HG03342 (cell line): ENCODE data around the gene DNAJC16.

Experiments
- ATAC-seq: cut with Tn5 transposase; IDR thresholded peaks from one replicate; pipeline ENCODE4 v1.9.1; 2021; ENCODE audit warnings: mild to moderate bottlenecking, moderate library complexity; ENCODE audit not compliant: unreplicated experiment

Gene DNAJC16

GRCh38 chr1:15531682-15532081 is 5.0 kb downstream of the DNAJC16 start:
- ATAC-seq, result no peak

GRCh38 chr1:15538771-15539170 is 12.1 kb downstream of the DNAJC16 start:
- ATAC-seq, result no peak

DNA sequence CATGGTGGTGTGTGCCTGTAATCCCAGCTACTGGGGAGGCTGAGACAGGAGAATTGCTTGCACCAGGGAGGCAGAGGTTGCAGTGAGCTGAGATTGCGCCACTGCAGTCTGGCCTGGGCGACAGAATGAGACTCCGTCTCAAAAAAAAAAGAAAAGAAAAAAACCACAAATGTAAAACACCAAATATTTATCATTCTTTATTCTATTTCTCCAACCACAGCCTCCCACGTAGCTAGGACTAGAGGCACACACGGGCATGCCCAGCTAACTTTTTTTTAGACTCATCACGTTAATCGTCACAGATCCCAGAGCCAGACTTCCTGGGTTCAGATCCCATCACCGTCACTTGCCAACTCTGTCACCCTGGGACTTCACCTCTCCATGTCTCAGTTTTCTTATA is 13.5 kb downstream of the DNAJC16 start:
- no peak for ATAC-seq

- ATAC-seq, result no peak
Observed at GRCh38 chr1:15541231-15541792, 14.7 kb downstream of the DNAJC16 start.

GRCh38 chr1:15542388-15543250 is 16.0 kb downstream of the DNAJC16 start:
- ATAC-seq, result no peak

DNA sequence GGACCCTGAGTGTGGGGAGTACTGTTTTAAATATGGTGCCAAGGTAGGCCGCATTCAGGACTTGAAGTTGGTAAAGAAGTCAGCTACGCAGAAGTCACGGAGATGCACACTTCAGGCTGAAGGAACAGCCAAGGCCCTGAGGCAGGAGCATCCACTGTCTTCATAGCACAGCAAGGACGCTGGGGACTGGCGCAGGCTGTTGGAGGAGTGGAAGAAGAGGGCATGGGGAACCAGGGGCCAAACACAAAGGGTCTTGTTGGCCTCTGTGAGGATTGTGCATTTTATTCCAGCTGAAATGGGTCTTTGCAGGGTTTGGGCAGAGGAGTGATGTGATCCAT is 16.6 kb downstream of the DNAJC16 start:
- no peak for ATAC-seq

DNA sequence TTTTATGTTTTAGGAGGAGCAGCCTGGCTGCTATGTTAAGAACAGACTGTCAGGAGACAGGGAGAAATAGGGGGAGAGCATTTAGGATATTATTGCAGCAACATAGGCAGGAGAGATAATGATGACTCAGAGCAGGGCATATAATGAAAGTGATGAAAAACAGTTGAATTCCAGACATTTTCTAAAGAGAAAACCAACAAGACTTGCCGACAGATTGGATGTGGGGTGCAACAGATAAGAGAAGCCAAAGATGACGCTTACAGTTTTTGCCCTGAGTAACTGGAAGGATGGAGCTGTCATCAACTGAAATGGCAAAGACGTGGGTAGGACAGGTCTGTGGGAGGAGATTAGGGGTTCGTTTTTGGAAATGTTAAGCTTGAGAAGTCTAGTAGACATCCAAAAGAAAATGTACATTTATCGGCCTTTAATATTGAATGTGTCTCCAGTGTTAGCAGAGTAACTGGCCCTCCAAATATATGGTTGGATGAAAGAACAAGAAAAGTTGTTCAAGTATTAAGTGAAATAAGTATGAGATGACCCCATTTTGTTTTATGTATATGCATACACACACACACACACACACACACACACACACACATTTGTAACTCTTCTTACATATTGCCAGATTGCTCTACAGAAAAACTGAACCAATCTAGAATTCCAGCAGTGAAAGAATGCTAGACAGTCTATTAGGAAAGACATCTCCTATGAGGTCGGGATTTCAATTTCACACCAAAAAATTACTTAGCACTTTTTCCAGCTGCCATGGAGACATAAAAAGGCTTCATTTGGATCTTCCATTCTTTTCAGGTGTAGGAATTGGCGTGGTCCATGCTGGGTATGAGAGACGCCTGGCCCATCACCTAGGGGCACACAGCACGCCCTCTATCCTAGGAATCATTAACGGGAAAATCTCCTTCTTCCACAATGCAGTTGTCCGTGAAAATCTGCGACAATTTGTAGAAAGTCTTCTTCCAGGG is 17.2 kb downstream of the DNAJC16 start:
- no peak for ATAC-seq

- no peak for ATAC-seq
Observed at GRCh38 chr1:15546641-15547040, 20.0 kb downstream of the DNAJC16 start.

DNA sequence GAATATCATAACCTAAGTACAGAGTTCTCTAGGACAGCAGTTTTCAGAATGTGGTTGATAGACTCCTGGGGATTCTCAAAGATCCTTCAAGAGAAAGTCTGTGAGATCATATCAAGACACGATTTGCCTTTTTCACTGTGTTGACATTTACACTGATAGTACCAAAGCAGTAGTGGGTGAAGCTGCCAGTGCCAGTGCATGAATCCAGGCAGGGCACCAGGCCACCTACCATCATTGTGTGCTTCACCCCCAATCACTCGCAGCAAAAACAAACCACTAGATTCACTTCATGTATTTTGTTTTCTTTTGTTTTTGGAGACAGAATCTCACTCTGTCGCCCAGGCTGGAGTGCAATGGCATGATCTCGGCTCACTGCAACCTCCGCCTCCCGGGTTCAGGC is 23.9 kb downstream of the DNAJC16 start:
- no peak for ATAC-seq

DNA sequence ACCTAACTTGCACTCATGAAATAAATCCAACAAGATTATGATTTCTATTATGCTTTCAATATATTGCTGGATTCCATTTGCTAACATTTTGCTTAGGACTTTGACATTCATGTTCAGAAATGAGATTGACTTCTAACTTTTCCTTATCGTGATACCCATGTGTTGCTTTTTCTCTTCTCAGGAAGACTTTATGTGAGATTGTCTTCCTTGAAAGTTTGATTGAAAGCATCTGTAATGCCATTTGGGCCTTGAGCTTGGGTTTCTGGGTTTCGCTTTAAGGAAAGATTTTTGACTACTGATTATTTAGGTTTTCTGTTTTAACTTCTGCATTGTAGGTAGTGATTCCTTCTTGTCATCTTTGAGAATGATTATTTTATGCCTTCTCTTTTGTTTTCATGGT is 30.4 kb downstream of the DNAJC16 start:
- ATAC-seq, result no peak

- no peak for ATAC-seq
Observed at GRCh38 chr1:15557594-15557993, 30.9 kb downstream of the DNAJC16 start.

GRCh38 chr1:15558516-15558915 is 31.9 kb downstream of the DNAJC16 start:
- ATAC-seq, result no peak

DNA sequence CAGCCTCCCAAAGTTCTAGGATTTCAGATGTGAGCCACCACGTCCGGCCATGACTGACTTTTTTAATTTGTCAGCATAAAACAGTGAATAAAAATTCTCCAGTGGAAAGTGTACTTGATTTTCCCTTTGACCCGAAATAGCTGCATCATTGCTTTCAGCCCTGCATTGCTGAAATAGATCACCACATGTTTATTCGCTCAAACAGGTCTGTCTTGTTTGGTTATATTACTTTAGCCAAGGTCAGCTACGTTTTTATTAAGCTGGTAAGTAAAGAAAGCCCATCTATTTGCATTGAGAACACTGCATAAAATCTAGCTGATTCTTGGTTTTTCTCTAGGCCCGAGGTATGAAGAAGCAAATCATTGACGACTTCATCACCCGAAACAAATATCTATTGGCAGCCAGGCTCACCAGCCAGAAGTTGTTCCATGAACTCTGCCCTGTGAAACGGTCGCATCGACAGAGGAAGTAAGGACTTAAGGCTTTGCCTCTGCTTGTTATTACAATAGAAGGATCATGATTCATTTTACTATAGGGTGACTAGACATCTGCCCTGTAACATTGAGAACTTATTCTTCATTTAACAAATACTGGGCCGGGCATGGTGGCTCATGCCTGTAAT is 32.7 kb downstream of the DNAJC16 start:
- ATAC-seq, result no peak

DNA sequence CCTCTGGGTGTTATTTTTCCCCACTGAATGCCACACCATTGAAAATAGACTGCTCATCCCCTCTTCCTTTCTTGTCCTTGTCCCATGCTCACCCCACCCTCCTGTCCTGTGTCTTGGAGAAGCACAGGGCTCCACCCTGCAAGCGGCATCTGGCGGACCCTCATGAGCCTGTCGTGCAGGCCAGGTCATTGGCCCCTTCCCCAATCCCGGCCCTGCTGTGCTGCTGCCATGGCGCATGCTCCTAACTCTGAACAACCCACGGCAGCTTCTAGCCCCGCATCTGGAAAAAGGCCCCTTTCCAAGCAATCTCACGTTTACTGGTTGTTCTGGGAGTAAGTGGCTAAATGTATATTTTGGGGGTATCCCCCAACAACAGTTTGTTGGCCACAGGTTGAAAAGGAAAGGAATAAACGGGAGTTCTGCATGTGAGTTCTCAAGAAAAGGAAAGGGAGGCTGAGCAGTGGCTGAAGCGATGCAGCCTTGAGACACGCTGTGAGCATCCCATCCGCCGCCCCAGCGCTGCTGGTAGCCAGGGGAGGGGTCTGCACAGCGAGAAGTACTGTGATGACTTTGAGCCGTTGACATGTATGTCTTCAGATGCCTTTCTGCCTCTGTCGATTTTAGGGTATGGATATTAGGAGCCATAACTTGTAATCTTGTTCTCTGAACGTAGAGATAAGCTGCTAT is 41.9 kb downstream of the DNAJC16 start:
- ATAC-seq, result no peak

GRCh38 chr1:15570861-15571260 is 44.2 kb downstream of the DNAJC16 start:
- ATAC-seq, result no peak

DNA sequence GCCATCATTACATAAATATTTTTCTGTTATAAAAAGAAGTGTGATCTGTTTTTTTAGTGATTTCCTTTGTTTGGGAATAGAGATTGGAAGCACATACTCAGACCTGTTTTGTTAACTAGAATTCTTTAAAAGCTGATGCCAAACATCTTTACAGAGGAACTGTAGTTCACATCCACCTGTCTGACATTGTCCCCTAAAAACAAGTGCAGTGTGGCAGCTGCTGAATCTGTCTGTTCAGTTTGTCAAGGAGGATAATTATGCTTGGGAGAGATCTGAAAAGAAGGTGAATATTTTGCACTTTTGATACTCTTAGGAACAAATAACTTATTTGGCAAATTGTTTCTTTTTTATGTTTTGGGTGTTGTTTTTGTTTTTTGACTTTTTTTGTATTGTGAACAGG is 44.6 kb downstream of the DNAJC16 start:
- ATAC-seq, result no peak

GRCh38 chr1:15573477-15573876 is 46.8 kb downstream of the DNAJC16 start:
- no peak for ATAC-seq

- no peak for ATAC-seq
Observed at GRCh38 chr1:15574741-15575140, 48.1 kb downstream of the DNAJC16 start.

- no peak for ATAC-seq
Observed at GRCh38 chr1:15575549-15576150, 49.0 kb downstream of the DNAJC16 start.

DNA sequence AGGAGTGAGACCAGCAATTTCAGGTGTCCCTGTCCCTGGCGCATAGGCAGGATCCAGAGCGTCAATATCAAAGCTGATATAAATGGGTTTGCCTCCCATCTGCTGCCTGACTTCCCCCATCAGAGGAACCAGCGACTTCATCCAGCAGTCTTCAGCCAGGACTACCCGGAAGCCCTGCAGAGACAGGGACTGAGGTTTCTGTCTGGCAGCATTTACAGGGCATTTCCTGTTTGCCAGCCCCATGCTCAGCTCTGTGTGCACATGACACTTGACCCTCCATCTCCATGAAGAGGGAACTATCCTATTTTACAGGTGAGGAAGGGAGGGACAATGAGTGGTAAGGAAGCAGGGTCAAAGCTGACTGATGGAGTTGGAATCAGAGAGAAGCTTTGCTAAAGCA is 51.0 kb downstream of the DNAJC16 start:
- no peak for ATAC-seq
